ENCODE results near the gene MMS19.
A peak's percentile ranks its signal among the peaks of the same experiment; 100 is the strongest.

The MMS19 gene

GRCh38 chr10:97411406-97411805 lies 86.8 kb downstream of the MMS19 start:
- ATAC-seq (no peak), DNase-seq (ENCODE audit: low spot score in 2 of 2) (no peak)
- peaks cover 38% of the 10 kb centered on the region for H3K4me1 Mint-ChIP-seq
- no peak overlapping the region for H3K4me3 Mint-ChIP-seq
- H3K36me3 Mint-ChIP-seq: peaks cover 26% of the 10 kb centered on the region
- H3K9me3 Mint-ChIP-seq: no peaks in the 10 kb centered on the region
- no peak overlapping the region for H3K27ac Mint-ChIP-seq

DNA sequence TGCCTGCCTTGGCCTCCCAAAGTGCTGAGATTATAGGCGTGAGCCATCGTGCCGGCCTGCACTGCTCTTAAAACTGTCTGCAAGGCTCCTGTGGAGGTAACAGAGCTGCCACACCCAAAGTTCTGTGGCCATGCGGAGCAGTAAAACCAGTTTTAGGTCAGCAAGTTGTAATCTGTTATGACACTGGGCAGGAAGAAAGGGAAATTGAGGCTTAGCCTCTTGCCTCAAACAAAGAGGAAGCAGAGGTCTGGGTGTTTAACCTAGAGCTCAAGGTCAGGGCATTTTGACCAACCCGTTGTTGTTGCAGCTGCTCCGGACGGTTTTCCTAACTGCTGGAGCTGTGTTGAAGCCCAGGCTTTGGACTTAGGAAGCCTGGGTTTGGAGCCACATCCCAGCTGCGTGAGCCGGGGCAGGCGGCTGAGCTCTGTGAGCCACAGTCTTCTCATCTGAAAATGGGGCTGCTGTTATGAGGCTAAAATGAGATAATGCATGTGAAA lies 89.7 kb downstream of the MMS19 start:
- DNase-seq (ENCODE audit: low spot score in 2 of 2): no peak
- peaks cover 6% of the 10 kb centered on the region for H3K36me3 Mint-ChIP-seq
- H3K4me3 Mint-ChIP-seq: no peak overlapping the region
- peak overlapping the region; percentile 38 for H3K27ac Mint-ChIP-seq
- ATAC-seq: no peak
- peaks cover 22% of the 10 kb centered on the region for H3K4me1 Mint-ChIP-seq
- H3K9me3 Mint-ChIP-seq: no peaks in the 10 kb centered on the region
